D341Med (cell line): Measurements from ENCODE around the gene CYYR1.
"Not testable (repeated sequence)": the region's sequence is repeated elsewhere in the genome, so short reads cannot be mapped to it uniquely, and the experiment has no call there.

ENCODE experiments used
- DNase-seq: peaks from one replicate; pipeline ENCODE4 v3.0.0; 2012; ENCODE audit warnings: low spot score

CYYR1 gene

DNA sequence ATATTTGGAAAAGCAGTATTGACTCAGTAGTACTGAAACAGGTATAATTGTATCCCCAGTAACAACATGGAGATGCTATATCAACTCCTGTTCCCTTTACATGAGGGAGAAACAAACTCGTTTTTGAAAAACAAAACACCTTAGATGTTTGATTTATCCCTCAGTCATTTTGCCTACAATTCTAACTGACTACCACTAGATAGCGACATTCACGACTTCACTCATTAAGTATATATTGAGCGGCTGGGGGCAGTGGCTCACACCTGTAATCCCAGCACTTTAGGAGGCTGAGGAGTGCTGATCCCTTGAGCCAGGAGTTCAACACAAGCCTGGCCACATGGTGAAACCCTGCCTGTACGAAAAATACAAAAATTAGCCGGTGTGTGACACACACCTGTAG is 83.3 kb downstream of the CYYR1 start:
- no peak for DNase-seq

DNA sequence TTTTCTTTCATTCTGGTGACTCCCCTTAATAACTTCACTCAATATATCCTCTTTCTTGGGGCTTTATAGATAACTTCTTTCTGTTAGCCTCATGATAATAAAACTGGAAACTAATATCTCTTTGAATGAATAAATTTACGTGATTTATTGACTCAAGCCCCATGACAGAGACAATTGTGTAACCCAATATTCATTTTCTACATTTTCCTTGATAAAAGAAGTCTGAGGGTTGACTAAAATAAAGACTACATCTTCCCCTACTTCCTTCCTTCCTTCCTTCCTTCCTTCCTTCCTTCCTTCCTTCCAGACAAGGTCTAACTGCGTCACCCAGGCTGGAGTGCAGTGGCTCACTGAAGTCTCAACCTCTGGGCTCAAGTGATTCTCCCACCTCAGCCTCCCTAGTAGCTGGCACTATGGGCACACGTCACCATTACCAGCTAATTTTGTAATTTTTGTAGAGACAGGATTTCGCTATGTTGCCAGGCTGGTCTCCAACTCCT is 85.1 kb downstream of the CYYR1 start:
- DNase-seq = no peak

DNA sequence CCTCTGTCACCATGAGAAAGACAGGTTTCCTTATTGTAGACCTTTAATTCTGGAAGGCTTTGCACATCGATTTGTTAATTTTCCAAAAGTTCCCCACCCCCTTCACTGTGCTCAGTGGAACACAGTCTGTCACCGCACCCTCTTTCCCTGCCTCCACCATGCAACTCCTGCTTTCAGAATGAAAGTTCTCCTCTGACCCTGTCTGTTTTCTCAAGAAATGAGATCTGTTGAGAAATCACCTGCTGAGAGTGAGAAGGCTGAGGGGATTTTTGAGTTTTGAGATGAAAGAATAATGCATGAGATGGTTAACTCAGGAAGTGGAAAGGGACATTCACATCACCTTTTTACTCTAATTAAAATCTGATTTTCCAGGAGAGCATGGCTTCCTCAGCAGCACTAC is 99.6 kb downstream of the CYYR1 start:
- DNase-seq = no peak

DNA sequence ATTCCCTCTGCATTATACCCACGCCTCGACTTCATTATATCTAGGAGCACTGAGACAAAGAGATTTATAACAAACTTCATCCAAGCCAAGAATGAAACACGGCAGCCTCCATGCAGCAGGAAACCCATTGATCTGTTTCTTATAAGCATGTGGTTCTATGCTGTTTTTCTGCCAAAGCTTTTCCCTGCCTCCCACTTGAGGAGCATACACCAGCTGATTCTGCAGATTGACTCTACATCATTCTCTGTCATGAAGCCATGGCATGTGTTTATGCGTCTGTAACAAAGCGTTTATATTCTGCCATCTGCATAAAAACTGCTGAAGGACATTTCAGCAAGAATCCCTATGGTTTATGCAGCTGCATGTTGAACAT is 102.0 kb downstream of the CYYR1 start:
- DNase-seq = no peak

DNA sequence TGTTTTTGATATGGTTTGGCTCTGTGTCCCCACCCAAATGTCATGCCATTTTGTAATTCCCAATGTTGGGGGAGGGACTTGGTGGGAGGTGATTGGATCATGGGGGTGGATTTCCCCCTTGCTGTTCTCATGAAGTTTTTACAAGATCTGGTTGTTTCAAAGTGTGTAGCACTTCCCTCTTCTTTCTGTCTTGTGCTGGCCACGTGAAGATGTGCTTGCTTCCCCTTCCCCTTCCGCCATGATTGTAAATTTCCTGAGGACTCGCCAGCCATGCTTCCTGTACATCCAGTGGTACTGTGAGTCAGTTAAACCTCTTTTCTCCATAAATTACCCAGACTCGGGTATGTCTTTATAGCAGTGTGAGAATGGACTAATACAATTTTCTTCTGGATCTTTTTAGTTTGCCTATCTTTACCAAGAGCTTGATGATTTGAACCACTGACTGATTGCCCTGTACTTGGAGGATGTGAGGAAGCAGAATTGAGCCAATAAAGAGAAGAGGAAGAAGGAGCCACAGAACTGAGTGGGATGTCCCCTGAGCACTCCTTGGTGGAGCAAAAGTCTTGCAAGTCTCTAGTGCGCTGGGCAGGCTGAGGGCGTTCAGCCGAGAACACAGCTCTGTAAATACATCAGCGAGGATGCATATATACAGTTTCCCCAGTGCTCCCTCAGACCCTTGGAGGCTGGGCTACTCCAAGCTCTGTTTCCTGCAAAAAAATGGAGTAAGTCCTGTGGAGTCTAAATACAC is 102.6 kb downstream of the CYYR1 start:
- DNase-seq = no peak

DNA sequence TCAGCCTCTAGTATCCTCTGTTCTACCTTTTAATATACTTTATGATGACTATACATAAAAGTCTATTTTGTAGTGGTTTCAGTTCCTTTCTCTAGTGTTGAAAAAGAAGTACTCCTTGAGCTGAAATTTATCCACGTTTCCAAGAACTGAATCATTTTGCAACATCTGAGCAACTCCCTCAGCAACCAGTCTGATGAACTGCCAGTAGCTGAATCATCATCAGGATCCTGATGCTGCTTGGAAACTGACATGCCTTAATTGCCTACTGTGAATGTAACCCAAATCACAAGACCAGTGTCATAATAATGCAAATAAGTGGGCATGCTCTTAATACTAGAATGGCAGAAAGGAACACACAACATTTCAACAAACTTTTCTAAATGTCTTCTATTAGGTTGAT is 103.3 kb downstream of the CYYR1 start:
- DNase-seq = no peak

DNA sequence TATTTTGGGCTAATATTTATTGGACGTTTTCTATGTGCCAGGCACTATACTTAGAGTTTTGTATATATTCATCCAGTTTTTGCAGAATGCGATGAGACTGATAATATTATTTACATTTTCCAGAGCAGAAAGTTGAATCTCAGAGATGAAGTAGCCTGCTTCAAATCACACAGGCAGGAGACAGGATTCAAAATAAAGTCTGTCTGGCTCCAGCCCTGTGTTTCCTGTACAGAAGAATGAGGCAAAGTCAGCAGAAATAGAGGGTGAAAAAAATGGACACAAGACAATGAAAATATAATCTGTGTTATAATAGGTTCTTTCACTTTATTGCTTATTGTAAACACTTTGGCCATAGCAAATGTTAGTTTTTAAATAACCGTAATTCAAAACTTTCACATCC is 107.2 kb downstream of the CYYR1 start:
- no peak for DNase-seq

DNA sequence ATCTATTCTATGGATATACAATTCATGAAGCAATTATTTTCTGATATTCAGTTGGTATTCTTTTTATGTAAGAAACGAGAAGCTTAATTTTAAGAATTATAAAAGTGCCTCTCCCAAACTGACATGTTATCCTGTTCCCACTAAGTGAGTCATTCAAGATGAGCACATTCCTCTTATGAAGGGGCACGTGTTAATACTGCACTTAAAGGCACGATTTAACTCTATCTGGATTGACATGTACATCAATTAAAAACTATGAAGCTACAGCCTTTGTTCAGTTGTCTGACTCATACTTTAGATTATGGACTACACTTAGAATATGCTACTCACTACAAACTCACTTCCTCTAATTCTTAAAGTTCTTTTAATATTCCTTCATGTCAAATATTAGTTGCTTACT is 111.6 kb downstream of the CYYR1 start:
- no peak for DNase-seq

DNA sequence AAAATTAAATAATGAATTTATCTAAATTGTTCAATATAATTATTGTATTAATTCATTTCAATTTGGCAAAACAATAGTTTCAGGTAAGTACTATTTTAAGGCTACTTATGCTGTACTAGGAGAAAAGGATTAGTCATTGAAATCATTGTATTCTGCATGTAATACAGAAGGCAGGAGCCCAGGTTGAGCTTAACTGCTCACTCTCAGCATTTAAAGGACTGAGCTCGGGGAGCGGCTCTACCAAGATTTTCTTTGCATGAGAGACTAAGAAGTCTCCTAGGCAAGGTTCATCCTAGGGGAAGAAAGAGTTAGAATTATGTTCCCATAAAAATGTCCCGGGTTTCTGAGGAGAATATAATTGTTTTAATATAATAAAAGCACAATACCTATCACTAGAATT is 112.5 kb downstream of the CYYR1 start:
- no peak for DNase-seq

DNA sequence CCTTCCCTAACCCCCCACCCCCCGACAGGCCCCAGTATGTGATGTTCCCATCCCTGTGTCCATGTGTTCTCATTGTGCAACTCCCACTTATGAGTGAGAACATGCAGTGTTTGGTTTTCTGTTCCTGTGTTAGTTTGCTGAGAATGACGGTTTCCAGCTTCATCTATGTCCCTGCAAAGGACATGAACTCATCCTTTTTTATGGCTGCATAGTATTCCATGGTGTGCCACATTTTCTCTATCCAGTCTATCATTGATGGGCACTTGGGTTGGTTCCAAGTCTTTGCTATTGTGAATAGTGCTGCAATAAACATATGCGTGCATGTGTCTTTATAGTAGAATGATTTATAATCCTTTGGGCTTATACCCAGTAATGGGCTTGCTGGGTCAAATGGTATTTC is 114.2 kb downstream of the CYYR1 start:
- DNase-seq = not testable (repeated sequence)

DNA sequence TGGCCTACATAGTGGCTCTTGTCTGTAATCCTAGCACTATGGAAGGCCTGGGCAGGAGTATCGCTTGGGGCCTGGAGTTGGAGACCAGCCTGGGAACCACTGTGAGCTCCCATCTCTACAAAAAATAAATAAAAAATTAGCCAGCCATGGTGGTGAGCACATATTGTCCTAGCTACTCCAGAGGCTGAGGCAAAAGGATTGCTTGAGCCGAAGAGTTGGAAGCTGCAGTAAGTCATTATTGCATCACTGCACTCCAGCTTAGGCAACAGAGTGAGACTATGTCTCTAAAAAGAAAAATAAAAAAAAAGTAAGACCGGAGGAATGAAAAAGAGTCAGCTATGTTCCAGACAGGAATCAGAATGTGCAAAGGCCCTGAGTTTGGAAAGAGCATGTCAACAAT is 115.3 kb downstream of the CYYR1 start:
- no peak for DNase-seq

DNA sequence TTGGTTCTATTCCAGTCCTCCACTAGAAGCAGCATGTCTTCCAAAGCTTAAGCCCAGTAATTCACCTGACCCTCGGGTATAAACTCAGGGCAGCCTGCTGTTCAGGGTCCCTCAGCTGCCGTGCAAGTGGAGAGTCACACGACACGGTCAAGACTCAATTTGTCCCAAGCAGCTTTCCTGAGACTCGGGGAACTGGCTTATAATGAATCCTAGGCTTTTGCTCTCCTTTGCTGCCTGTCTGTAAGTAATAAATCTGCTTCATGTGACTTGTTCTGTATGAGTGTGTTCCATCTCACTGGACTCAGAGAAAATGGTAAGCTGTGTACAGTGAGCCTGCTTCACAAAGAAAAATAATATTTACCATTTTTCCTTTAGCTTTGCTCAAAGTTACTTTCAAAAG is 119.8 kb downstream of the CYYR1 start:
- DNase-seq = no peak

DNA sequence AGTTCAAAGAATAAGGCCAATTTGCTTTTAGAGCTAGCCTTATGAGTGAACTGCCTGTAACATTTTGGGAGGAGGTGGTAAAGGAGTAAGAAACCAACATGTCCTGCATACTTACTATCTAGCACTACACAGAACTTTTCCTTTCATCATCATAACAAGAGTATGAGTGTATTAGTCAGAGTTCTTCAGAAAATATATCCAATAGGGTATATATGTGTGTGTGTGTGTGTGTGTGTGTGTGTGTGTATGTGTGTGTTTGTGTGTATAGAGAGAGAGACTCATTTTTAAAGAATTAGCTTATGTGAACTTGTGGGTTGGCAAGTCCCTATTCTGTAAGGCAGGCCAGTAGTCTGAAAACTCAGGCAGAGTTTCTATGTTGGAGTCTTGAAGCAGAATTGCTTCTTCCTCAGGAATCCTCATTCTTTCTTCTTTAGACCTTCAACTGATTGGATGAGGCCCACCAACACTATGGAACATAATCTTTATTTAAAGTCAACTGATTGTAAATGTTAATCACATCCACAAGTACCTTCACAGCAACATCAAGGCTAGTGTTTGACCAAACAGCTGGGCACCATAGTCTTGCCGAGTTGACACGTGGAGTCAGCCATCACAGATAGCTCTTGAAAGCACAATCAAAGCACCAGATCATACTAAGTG is 121.9 kb downstream of the CYYR1 start:
- DNase-seq = no peak

DNA sequence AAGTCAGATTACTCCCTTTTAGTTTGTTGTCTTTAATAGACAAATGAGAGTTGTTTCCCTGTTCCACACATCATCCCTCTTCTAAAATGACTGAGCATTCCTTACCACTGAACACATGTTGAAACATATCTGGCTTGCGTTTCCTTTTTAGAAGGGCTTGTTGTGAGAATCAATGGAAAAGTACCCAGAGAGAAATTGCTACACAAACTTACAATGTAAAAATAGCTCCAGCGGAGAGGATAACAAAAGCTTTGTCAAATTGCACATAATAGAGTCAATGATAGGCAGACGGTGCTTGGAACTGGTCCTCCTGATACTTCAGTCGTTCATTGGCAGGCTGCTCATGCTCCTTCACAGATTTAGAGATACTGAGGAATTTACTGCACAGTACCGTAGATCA is 123.9 kb downstream of the CYYR1 start:
- DNase-seq = no peak

DNA sequence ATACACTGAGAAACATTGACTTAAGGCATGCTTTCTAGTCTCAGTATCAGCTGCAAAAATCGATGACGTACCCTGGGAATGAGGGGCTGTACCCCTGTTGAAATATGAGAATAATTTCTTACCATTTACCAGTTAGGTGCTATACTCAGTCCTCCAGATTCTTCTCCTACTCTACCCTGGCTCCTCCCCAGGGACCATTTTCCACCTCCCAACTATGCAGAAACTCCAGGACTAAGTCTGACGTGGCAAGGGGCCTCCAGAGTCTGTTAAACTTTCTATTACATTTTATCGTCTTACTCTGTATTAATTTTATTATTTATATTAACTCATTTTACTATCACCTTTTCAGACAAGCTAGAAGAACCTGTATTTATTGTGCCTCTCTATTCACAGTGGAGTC is 124.3 kb downstream of the CYYR1 start:
- no peak for DNase-seq

DNA sequence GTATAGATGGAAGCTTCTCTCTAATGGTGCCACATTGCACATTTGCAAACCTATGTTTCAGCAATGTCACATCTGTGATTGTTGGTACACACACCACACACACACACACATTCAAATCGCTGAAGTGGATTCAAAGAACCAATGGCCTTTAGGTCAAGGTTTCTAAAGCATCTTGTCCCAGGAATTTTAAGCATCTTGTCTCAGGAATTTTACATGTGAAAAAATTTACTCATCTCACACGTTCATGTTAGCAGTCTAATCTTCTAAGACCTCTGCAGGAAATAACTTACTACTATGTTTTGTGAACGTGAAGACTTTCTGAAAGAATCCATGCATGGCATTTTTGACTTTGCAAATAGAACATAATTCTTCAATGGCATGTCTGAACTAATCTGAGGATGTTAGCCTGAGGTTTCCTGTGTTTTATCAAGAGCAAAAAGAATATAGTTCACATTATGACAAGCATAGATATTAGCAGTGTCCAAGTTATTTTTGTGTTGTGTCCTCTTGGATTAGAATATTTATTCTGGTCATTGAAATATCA is 125.1 kb downstream of the CYYR1 start:
- no peak for DNase-seq

DNA sequence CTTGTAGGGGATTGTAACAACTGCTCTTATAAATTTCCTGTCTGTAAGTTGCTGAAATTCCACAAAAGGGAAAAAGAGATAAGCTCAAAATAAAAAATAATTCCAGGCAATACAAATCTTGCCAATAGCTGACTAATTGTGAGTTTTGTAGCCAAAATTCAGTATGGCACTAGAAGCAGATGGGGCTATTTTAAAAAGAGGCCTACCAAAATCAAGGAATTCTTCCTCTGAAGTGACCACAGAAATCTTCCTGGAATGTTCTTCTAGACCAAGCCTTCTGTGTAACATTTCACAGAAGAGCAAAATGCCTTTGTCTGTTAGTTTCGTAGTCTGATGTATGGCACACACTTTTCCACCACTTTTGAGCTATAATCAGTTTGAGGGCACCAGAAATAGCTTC is 127.6 kb downstream of the CYYR1 start:
- DNase-seq = no peak

DNA sequence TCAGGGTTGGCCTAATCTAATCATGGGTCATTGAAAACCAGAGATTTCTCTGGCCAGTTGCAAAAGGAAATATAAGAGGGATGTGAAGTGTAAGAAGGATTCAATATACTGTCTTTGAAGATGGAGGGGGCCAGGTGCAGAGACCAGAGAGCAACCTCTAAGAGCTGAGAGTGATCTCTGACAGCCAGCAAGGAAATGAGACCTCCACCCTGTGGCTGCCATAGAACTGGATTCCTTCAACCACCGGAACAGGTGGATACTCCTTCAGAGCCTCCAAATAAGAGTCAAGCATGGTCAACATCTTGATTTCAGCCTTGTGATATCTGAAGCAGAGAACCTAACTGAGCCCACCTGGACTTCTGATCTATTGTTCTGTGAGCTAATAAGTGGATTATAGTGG is 128.4 kb downstream of the CYYR1 start:
- DNase-seq = no peak

DNA sequence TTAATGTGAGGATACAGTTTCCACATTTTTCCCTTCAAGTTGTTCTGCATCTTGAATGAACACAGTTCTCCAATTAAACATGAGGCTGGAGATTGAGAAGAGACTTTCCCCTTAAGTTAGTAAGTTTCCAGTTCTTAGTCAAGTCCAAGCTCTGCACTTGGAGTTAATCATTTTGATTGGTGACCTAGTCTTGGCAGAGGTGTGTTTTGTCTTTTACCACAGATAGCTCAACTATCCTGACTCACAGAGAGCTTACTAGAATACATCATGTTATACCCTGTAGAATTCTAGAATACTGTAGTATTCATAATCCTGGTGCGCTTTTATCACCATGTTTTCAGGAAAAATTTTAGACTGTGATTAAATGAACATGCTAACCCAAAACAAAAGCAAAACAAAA is 129.2 kb downstream of the CYYR1 start:
- no peak for DNase-seq

DNA sequence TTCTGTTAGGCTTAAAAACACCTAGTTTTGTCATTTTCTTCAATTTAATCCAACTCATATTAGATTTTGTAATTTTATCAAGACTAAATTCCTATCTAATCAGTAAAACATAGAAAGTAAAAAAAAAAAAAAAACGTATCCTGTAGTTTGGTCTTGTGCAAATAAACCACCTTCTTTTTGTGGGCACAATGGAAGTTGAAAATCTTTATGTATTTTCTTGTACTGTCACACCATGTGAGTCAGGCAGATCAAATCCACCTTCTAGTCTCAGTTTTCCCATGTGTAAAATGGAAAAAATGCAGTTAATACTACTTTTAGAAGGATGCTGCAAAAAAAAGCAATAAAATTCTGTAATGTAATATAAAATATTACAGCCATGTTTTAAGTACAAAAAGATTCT is 129.8 kb downstream of the CYYR1 start:
- no peak for DNase-seq

DNA sequence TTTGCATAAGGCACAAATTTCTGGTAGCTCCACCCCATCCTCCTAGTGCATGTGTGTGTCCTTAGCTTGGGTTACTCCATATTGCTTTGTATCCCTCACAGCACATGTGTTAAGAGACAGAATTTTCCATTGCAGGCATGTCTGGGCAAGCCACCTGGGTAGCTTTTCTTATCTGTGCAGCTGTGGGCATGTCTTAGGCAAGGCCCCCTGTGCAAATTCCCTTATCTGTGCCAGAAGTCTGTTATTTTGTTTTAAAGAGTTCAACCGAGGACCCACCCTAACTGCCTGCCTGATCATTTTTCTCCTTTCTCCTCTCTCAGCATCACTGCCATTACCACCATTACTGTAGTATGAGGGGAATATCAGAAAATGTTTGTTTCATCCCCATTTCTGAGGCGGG is 131.9 kb downstream of the CYYR1 start:
- no peak for DNase-seq

DNA sequence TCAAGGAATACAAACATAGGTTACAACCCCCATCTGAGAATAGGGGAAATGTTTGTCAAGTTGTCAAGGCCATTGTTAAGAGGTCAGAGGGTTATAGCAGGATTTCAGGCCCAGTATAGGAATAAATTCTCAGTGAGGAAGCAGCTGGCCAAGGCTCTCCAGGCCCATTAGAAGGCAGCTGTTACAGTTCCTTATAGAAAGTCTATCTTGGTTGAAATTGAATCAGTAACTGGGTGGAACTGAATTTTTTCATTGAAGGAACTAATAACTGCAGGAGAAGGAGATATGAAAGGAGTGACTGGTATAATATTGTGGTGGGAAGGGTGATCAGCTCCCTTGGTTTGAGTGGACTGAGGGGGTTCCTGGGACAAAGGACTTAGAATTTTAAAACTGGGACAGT is 134.1 kb downstream of the CYYR1 start:
- DNase-seq = no peak

DNA sequence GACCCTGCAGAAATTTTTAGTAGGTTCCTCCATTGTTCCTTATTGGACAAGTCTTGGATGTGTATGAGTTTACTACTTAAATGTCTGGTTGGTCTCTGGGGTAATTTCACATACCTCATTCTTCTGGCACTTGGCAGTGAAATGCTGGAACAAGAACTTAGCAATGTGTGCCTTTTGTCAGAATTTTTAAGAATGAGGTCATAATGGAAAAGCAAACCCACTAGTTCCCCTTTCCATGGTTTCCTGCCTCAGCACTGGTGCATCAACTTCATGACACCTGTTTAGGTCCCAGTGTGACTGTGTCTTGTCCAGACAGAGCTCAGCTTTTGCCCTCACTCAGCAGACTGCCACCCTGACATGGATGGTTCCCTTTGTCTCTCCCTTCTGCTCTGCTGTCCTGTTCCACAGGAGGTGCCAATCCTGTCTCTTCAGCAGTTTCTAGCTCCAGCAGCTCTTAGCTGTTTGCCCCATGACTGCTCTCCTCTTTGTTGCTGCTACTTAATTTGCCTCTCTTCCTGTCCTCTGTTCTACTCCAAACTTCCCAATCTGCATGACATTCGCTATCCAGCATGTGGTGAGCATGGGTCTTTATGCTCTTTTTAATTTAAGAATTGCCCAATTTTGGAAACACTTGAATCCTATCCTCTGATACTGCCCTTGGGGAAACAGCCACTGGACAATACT is 135.6 kb downstream of the CYYR1 start:
- DNase-seq = no peak
